Measurements from ENCODE around the gene VSX2.

DNA sequence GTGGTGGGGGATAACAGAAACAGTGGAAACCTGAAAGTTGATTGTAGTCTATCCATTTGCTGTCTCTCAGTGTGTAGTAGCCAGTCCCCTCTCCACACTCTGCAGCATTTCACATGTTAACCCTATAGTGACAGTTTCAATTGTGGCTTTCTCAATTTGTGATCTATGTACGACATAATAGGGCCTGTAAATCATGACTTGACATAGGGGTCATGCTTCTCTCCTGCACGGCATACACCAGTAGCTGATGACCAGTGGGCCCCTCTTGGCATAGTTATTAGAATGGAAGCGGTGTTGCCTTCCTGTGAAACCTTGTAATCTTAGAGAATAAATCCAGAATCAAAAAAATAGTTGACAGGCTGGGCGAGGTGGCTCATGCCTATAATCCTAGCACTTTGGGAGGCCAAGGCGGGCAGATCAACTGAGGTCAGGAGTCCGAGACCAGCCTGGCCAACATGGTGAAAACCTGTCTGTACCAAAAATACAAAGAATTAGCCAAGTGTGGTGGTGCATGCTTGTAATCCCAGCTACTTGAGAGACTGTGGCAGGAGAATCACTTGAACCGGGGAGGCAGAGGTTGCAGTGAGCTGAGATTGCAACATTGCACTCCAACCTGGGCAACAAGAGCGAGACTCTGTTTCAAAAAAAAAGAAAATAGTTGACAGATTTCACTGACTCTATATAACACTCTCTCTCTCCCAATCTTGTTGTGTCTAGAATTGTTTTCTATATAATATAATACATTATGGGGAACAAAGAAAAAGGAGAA, 44.6 kb upstream of the VSX2 start:
- TF ChIP-seq, protein P1, sequence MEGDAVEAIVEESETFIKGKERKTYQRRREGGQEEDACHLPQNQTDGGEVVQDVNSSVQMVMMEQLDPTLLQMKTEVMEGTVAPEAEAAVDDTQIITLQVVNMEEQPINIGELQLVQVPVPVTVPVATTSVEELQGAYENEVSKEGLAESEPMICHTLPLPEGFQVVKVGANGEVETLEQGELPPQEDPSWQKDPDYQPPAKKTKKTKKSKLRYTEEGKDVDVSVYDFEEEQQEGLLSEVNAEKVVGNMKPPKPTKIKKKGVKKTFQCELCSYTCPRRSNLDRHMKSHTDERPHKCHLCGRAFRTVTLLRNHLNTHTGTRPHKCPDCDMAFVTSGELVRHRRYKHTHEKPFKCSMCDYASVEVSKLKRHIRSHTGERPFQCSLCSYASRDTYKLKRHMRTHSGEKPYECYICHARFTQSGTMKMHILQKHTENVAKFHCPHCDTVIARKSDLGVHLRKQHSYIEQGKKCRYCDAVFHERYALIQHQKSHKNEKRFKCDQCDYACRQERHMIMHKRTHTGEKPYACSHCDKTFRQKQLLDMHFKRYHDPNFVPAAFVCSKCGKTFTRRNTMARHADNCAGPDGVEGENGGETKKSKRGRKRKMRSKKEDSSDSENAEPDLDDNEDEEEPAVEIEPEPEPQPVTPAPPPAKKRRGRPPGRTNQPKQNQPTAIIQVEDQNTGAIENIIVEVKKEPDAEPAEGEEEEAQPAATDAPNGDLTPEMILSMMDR (IDR thresholded peaks at IDR 0.05): no peak
- TF ChIP-seq POLR2A (IDR thresholded peaks at IDR 0.05): no peak

Data from body of pancreas (tissue), 4 donors.